ENCODE data around the gene PCDHGB1. TPM values are rescaled to one million over a fixed set of nuclear protein-coding genes. Genes with fewer than 3 reads are reported as not detected.

The PCDHGB1 gene
- total and polyA plus RNA-seq, 2 donors (not counting 3 experiments of a cell fraction or from before 2014, with no cell fraction given), result 0.39 to 0.62 TPM

GRCh38 chr5:141322261-141322660, 27.6 kb upstream of the PCDHGB1 start:
- BruUV-seq (replicated peaks), result no TSS peak
- intact Hi-C loops (cut with micrococcal nuclease), result no loop called here
- Histone ChIP-seq H3K4me1 (ENCODE audit: control insufficient read depth, extremely low read depth, insufficient read depth, low read length) (no peaks in the 10 kb centered on the region), H3K4me2 (ENCODE audit: insufficient read depth, low read length) (no peak overlapping the region), H3K4me3 (replicated peaks in 1 of 3; ENCODE audit: insufficient read depth in 1 of 3, low read depth in 1 of 3, low read length in 3 of 3) (no peak overlapping the region), H2AFZ (ENCODE audit: low read depth, low read length) (no peak overlapping the region), H3K9me1 (replicated peaks; ENCODE audit: control insufficient read depth, extremely low read depth, insufficient read depth, low read length) (no peaks in the 10 kb centered on the region), H3K79me2 (ENCODE audit: control insufficient read depth, insufficient read depth, low read length) (peaks cover 22% of the 10 kb centered on the region), H3K9me3 (replicated peaks; ENCODE audit: control insufficient read depth, insufficient read depth, low read length) (peaks cover 15% of the 10 kb centered on the region), H3K27me3 (ENCODE audit: control insufficient read depth in 2 of 2, insufficient read depth in 2 of 2, low read length in 2 of 2) (peaks cover 0 to 5% of the 10 kb centered on the region in 2 experiments), H3K9ac (replicated peaks; ENCODE audit: extremely low read depth, insufficient read depth, low read length) (no peak overlapping the region), H4K20me1 (replicated peaks; ENCODE audit: control insufficient read depth, extremely low read depth, insufficient read depth, low read length) (peaks cover 9% of the 10 kb centered on the region), H3K27ac (ENCODE audit: insufficient read depth, low read depth, low read length) (no peak overlapping the region), H3K36me3 (ENCODE audit: control insufficient read depth in 2 of 2, extremely low read depth in 1 of 2, insufficient read depth in 2 of 2, low read length in 2 of 2) (peaks cover 0 to 11% of the 10 kb centered on the region in 2 experiments)
- DNase-seq (ENCODE audit: low read depth, low spot score), result no peak
- TF ChIP-seq POLR2A (IDR thresholded peaks at IDR 0.05; ENCODE audit: low read depth, low read length) (no peak), MYC (IDR thresholded peaks at IDR 0.05; ENCODE audit: low read depth, low read length) (no peak), EZH2 (IDR thresholded peaks at IDR 0.05; ENCODE audit: borderline replicate concordance, low read depth, low read length, severe bottlenecking) (no peak), POLR2AphosphoS5 (IDR thresholded peaks at IDR 0.05; ENCODE audit: insufficient read depth, low read depth, low read length) (no peak), GATA2 (IDR thresholded peaks at IDR 0.05; ENCODE audit: insufficient read depth, insufficient read length, low read depth, low read length) (no peak), CTCF (IDR thresholded peaks at IDR 0.05; ENCODE audit: extremely low read depth in 1 of 2, insufficient read depth in 1 of 2, low read depth in 1 of 2, low read length in 2 of 2) (no peak), JUN (IDR thresholded peaks at IDR 0.05; ENCODE audit: borderline replicate concordance, insufficient read depth, insufficient read length, low read depth) (no peak), FOS (IDR thresholded peaks at IDR 0.05; ENCODE audit: borderline replicate concordance, insufficient read depth, low read length) (no peak)
- TF ChIP-seq, protein P1, sequence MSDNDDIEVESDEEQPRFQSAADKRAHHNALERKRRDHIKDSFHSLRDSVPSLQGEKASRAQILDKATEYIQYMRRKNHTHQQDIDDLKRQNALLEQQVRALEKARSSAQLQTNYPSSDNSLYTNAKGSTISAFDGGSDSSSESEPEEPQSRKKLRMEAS (IDR thresholded peaks at IDR 0.05; ENCODE audit: insufficient read depth, insufficient read length), result no peak
- no peak for FAIRE-seq
- ChIA-PET CTCF (interaction anchor here (2.8 kb wide), 1 partner anchor 242 kb away, joined by 18 read pairs; no protein-coding TSS in a partner anchor), POLR2A (no interaction called here)
- dilution Hi-C loops (cut with MboI; ENCODE audit: extremely low pct_ligation_motif_present, low sequenced_read_pairs), result no loop called here

Measured in endothelial cell of umbilical vein (primary cell).